Body of pancreas (tissue), 4 donors: ENCODE measurements around the gene CAPZB.

Experiments
- CTCF ChIP-seq, 7 experiments: fragments of 450-650 bp in 4 of 7; fragments of 200-600 bp in 3 of 7; sonication (generic) in 3 of 7; IDR thresholded peaks; one replicate each; pipeline ENCODE4 v1.5.1; 2016 to 2019; ENCODE audit warnings: antibody characterized with exemption in 7 of 7
- POLR2A ChIP-seq, 3 donors: fragments of 450-650 bp; IDR thresholded peaks; one replicate each; pipeline ENCODE4 v1.6.1; 2016; ENCODE audit warnings: antibody characterized with exemption in 3 of 3, mild to moderate bottlenecking in 2 of 3

GRCh38 chr1:19384113-19384512 lies 101.2 kb downstream of the CAPZB start:
- TF ChIP-seq CTCF (IDR thresholded peaks at IDR 0.05), result no peak
- no peak for TF ChIP-seq POLR2A (IDR thresholded peaks at IDR 0.05)
